CD4-positive, alpha-beta T cell treated with Interleukin-6 at 100 ng/mL for 8 hours (primary cell): ENCODE measurements around the gene DEPDC5.
"Not testable (repeated sequence)": the region's sequence is repeated elsewhere in the genome, so short reads cannot be mapped to it uniquely, and the experiment has no call there.

Experiments used
- DNase-seq: peaks from one replicate; pipeline ENCODE4 v3.0.0-alpha.2; 2020; ENCODE audit warnings: mixed read lengths, low spot score

DEPDC5 gene

DNA sequence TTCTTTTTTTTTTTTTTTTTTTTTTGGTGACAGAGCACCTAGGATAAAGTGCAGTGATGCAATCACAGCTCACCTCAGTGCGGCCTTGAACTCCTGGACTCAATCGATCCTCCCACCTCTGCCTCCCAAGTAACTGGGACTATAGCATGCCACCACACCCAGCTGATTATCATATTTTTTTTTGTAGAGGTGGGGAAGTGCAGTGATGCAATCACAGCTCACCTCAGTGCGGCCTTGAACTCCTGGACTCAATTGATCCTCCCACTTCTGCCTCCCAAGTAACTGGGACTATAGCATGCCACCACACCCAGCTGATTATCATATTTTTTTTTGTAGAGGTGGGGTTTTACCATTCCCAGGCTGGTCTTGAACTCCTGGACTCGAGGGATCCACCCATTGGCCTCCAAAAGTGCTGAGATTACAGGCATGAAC lies 61.6 kb downstream of the DEPDC5 start:
- DNase-seq, result not testable (repeated sequence)

DNA sequence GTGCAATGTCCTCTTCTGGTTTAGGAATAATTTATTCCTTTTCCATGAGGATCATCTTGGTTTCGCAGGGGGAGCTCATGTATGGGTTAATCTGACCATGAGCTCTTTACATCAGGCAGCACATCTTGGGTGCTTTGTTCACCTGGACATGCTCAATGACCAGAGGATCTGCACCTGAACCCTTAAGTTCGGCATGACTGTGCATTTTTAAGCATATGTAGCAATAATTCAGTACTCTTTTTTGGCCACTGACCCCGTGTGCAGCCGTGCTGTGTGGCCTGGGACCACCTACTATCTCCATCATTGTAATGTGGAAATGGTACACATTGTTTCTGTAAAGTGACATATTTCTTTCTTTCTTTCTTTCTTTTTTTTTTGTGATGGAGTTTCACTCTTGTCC lies 62.9 kb downstream of the DEPDC5 start:
- DNase-seq, result no peak

DNA sequence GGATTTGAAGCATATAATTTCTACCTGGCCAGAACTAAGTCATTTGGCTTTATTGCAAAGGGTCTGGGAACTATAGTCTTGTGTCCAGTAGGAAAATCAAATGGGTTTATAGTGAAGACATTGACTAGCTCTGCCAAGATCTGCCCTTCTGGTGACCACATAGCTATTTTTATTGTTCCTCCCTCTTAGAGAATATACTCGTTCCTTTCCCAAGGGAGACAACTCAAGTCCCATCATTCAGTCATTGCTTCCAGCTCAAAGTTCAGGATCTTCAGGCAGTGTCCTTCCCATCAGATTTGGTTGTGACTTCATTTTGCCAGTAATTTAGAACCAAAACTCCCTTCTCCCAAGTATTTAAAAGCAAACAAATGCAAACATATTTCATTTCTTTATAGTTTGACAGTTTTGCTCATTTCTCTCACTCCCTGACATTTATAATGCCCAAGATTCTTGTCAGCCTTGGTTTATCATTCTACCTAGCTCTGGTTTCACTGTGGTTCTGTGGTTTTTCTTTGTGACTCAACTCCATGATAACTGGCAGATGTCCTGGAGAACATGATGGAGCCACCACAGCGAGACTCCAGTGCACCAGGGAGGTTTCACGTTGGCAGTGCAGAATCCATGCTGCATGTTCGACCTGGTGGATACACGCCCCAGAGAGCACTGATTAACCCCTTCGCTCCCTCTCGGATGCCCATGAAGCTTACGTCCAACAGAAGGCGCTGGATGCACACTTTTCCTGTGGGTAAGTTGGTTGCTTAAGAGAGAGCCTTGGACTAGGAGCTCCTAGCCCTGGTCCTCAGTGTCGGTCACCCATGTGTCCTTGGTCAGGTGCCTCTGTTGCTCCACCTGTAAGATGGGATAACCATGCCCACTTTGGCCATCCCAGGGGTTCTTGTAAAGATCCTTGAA lies 64.9 kb downstream of the DEPDC5 start:
- no peak for DNase-seq

DNA sequence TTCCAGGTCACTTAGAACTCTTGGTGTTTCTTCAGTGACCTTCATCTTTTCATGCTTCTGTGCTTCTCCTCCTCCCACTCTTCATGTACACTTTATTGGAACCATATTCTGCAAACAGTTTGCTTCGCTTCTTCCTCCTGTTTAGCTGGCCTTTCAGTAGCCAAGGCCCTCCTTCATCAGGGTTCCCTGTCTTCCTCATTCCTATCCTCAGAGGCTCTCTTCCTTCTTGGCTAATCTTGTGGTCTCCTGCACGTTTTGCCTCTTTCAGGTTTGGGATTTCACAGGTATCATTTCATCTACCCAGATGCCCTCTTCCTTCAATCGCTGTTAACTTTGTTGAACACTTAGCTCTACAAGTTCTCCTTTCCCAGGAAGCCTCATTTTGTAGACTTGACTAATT lies 66.8 kb downstream of the DEPDC5 start:
- no peak for DNase-seq

DNA sequence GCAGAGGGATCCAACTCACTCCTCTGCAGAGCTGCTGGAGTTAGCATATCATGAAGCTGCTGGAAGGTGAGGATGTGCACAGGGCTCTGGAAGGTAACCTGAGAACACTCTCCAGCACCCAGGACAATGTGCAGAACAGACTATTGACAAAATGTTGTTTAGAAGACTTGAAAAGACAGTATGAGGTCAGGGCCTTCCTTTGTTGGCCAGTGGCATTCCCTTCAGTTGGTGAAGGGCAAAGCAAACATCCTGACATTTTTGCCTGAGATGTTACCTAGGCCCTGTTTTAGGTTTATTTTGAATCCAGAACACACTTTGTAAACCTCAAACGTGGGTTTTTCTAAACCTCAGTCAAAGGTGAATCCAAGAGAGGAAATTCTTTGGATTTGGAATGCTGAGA lies 67.8 kb downstream of the DEPDC5 start:
- no peak for DNase-seq

DNA sequence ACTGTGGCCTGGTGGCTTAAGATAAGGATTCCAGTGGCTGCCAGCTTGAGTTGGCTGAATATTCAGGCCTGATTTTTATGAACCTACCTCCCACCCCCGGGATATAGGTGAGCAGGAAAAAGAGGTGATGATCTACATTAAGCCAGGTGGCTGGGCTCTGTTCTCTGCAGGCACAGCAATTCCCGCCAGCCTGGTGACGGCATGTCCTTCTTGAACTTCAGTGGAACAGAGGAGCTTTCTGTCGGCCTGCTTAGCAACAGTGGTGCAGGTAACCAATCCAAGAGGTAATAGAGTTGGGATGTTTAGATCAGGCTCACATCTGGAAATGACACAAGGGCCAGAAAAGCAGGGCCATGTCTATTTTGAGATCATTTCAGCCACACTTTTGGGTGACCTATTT lies 68.7 kb downstream of the DEPDC5 start:
- no peak for DNase-seq

DNA sequence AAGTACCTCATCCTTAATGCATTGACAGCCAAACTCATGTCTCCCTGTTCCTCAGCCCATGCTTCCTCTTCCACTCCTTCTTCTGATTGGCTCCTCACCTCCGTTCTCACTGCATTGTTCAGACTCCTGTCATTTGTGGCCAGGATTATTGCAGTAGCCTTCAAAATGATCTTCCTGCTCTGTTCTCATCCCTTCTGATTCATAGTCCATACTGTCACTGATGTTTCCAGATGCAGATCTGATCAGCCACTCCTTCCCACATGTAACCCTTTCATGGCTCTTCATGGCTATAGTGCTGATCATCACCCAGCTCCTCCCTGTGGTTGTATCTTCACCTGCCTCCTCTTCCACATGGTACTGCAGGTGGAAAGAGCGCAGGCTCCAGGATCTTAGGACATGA lies 71.7 kb downstream of the DEPDC5 start:
- no peak for DNase-seq

DNA sequence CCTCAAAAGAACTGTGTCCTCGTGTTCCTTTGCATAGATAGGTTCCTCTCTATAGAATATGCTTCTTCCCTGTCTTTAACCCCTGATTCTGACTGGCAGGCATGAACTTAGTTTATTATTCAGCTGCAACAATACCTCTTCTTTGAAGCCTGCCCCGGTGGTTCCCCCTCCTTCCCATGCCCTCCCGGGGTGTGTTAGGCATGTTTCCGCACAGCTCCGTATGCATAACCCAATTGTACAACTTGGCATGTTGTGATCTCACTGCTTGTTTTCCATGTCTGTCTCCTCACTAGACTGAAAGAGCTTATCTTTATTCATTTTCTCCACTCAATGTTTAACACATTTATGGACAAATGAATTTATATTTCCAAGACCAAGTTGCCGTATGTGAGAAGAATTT lies 72.6 kb downstream of the DEPDC5 start:
- no peak for DNase-seq

DNA sequence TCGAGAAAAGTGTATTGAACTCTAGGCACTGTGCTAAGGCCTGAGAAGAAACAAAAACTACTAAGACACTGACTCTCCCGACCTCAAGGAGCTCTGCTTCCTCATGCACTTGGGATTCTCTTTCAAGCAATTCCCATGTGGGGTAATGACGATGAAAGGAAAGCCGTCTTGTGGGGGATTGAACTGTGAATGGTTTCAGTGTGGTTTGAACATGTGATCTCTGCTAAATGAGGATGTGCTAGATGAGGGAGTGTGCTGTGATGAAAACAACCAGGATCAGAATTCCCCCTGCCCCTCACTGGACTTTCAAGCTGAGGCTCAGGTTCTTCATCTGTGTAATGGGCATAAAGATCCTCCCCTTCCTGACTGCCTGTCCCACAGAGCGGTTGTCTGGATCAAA lies 74.9 kb downstream of the DEPDC5 start:
- DNase-seq, result no peak

DNA sequence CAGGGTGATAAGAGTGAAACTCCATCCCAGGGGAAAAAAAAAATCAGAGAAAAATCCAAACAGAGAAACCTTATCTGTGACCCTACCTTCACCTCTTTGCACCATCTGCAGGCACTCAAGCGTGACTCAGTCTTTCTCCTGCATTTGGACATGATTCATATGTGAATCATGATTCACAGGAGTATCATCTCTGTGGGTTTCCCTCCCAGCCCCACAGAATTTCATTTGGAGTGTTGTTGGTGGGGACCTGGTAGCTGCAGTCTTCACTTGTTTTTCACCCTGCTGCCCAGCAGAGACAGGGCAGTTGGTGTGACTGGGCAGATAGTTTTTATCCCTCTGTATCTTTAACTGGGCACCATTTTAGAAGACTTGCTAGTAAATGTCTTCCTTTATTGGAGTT lies 75.7 kb downstream of the DEPDC5 start:
- no peak for DNase-seq

DNA sequence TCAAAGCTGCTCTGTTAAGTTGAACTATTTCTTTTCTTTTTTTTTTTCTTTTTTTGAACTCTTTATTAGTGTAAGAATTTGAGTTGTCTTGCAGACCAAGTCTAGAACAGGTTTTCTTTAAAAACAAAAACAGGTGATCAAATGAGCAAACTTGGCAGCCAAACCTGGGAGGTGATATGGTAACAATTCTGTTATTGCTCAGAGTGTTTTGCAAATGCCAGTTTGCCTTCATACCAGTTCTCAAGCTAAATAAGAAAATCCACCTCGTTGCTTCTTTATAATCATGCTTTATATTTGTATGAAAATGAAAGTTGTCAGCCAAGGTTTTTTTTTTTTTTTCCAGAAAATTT lies 76.9 kb downstream of the DEPDC5 start:
- no peak for DNase-seq

DNA sequence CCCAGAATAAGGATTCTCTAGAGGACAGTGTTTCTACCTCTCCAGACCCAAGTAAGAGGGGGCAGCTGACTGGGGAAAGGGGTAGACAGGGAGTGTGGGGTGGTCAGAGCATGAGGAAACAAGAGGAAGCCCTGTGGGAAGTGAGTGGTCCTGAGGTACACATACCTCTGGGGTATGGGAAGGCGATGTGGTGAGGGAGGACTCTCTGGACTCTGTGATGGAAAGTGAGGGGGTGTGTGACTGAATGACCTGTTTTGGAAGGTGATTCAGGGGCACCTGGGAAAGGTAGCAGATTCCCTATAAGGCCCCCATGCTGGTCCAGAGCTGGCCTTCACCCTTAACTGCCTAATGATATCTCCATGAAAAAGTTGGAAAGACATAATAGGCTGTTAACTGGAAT lies 80.1 kb downstream of the DEPDC5 start:
- DNase-seq, result no peak

DNA sequence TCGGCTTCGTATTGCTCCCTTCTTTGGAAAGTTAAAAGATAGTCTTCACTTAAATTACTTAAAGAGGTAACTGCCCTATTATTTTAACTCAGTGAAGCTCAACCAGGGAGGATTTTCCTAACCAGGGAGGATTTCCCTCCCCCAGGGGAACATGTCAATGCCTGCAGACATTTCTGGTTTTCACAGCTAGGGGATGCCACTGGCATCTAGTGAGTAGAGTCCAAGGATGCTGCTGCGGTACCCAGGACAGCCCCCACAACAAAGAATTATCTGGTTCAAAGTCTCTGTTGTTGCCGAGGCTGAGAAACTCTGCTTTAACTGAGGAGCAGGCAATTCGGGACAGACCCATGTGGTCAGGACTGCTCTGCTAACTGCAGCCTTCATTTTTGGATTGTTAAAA lies 82.2 kb downstream of the DEPDC5 start:
- DNase-seq, result no peak

DNA sequence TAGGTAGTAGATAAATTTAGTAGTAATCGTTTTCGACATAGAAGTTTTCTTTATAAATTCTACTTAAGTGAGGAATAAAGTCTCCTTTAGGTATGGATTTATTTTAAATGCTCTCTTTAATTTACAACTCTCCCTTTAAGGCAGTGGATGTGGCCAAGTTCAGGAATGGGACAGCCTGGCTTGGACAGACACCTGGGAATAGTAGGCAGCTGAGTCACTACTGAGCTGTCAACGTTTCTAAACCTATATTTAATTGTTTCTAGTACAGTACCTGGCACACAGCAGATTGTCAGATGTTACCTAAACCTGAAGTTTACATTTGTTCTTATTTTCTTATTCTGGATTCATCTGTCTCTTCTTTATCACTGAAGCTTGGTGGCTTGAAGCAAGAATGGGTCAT lies 85.1 kb downstream of the DEPDC5 start:
- DNase-seq, result no peak

DNA sequence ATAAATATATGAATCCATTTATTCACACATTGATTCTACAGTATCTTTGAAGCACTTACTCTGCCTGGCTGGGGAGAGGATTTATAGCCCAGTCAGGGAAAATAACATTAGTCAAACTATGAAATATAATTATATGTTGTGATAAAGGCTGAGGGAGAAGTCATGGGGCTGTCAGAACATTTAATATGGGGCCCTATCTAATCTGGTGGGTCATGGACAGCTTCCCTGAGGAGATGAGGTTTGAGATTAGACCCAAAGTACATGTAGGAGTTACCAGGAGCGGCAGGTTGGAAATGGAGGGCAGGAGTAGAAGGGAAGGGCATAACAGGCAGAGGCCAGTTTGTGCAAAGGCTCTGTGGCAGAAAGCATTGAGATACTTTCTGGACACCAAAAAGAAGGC lies 86.2 kb downstream of the DEPDC5 start:
- no peak for DNase-seq

DNA sequence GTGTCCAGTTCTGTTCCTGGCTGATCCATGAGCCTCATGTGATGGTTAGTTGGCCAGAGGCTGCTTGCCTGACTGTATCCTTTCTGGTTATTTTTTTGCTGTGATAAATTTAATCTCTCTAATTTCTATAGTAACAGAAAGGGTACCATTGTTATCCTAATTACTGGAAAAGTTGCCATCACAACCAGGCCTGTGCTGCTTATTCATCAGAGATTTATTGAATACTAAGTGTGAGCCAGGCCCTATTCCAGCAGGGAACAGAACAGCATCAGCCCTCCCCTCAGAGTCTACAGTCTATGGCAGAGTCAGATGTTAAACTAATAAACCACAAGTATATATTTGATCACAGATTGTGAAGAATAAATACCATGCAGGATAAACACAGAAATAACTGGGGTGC lies 86.8 kb downstream of the DEPDC5 start:
- DNase-seq, result no peak

DNA sequence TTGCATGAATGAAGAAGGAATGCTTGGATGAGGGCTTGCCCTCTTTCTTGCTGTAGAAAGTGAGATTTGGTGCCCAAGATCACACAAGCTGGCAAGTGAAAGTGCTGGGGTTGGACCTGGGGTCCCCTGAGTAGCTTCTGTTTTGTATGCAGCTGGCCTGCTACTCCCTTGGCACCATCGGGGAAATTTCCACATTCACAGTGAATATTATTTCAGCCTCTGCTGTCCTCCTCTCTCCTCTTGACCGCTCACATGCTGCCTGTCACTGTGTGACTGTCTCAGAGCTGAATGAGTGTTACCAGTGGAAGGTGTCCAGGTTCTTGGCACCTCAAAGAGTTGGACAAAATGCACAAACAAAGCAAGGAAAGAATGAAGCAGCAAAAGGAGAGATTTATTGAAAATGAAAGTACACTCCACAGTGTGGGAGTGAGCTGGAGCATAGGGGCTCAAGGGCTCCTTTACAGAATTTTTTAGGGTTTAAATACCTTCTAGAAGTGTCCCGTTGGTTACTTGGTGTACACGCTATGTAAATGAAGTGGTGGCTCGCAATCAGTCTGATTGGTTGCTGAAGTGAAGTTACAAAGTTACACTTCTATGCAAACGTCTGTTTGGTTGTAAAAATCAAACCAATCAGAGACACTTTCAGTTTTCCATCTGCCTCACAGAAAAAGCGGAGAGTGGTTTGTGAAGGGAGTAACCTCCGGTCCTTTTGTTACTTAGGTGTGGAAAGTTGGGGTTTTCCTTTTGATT lies 87.4 kb downstream of the DEPDC5 start:
- DNase-seq, result no peak

DNA sequence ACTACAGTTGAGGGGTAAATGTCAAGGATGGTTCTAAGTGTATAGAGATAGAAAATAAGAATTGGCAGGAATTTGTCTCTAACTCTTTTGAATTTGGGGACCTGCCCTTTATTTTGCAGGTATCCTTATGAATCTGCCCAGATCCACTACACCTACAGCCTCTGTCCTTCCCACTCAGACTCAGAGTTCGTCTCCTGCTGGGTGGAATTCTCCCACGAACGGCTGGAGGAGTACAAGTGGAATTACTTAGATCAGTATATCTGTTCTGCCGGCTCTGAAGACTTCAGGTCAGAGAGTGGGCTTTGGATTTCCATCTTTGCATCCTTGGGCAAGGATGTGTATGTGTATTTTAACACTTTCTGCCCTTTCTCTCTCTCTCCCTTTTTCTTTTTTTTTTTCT lies 89.7 kb downstream of the DEPDC5 start:
- no peak for DNase-seq

DNA sequence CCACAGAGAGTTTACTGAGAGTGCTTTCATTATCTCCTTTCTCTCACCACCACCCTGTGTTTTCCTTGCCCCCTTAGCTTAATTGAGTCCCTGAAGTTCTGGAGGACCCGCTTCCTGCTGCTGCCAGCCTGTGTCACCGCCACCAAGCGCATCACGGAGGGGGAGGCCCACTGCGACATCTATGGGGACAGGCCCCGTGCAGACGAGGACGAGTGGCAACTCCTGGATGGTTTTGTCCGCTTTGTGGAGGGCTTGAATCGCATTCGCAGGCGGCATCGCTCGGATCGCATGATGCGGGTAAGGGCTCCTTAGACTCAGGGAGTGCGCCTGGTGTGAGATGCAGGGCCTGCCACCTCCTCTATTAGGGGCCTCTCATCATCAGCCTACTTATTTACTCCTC lies 91.1 kb downstream of the DEPDC5 start:
- DNase-seq, result no peak

DNA sequence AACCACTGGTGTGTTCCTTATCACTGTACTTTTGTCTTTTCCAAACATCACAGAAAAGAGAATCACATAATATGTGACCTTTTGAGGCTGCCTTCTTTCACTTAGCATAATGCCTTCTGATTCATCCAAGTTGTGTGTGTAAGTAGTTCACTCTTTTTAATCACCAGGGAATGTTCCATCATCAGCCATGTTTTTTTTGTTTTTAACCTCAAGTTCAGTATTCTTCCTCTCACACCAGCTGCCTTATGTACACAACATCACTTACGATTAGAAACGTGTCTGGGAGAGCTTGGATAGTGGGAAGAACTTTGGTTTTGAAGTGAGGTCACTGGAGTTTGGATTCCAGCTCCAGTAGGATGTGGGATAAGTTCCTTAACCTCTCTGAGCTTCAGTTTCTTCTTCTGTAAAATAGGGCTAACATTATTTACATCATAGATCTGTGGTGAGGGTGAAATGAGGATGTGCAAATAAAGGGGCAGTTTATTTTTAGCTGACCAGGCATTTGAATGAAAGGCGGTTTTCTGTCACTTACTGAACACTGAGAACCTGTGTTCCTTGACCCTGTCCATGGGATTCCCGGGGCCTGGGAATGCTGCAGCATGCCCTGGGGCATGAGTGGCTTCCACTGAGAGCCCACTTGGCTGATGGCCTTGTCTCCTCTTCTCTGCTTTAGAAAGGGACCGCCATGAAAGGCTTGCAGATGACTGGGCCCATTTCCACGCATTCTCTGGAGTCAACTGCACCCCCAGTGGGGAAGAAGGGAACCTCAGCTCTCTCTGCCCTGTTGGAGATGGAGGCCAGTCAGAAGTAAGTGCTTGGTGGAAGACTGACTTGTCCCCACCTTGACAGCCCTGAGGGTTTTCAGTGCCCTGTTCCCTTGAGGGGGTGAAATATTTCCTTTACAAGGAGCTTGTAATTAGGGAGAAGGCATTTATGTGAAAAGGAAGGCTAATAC lies 92.6 kb downstream of the DEPDC5 start:
- no peak for DNase-seq

DNA sequence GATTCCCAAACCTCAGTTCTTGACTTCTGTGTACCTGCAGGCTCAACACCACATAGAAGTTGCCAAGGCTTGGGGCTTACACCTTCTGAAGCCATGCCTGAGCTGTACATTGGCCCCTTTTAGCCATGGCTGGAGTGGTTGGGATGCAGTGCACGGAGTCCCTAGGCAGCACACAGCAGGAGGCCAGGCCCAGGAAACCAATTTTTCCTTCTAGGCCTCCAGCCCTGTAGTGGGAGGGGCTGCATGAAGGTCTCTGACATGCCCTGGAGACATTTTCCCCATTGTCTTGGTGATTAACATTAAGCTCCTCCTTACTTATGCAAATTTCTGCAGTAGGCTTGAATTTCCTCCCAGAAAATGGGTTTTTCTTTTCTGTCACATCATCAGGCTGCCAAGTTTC lies 94.6 kb downstream of the DEPDC5 start:
- no peak for DNase-seq

DNA sequence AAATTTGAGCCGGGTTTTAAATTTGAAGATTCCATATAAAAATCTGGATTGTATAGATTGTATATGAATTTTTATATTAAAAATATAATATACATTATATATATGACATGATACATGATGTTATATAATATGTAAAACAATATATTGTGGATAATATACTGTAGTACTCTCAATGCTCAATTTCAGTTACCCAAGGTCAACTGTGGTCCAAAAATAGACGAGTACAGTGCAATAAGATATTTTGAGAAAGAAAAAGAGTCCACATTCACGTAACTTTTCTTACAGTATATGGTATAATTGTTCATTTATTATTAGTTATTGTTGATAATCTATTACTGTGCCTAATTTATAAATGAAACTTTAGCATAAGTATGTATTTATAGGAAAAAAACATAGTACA lies 96.3 kb downstream of the DEPDC5 start:
- DNase-seq, result no peak
